COLO668 (cell line): Measurements from ENCODE around the gene ABCA4.
"Not testable (repeated sequence)": the region's sequence is repeated elsewhere in the genome, so short reads cannot be mapped to it uniquely, and the experiment has no call there.

Experiments
- DNase-seq: peaks from one replicate; lab custom pipeline; 2025; ENCODE audit not compliant: unreplicated experiment; lab: John Stamatoyannopoulos, UW

ABCA4 gene

GRCh38 chr1:94011129-94011528 is 109.8 kb downstream of the ABCA4 start:
- no peak for DNase-seq

DNA sequence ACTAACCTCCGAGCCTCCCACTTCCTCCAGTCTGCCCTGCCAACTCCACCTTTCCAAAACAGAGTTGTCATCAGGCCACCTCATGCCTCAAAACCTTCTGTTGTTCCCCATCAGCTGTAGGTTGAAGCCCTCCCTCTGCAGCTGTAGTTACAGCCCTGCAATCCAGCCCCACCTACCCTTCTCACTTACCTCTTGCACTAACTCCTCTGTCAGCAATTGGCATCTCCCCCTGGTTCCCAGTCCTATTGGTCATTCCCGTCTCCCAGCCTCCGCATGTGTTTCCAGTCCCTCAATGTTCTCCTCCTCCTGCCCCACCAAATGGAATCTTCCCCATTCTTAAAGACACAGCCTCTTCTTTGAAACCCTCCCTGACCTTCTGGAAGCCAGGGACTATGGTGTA is 111.6 kb downstream of the ABCA4 start:
- no peak for DNase-seq

DNA sequence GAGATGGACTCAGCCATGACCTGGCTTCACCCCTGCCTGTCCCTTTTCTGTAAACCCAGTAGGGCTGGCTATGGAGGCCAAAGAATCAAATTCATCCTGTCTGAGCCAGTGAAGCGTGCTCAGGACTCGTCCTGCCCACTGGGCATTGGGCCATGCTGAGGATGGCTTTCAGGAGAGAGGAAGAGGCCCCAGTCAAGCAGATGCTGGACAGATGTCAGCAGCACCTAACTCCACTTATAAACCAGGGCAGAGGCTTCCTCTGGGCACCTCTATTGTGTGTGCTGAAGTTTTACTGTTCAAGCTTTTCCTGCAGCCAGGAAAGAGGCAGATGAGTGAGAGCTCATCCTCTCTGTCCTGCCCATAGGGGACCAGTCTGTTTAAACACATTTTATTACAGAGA is 114.3 kb downstream of the ABCA4 start:
- no peak for DNase-seq

- no peak for DNase-seq
Measured at GRCh38 chr1:94004924-94005323, 116.0 kb downstream of the ABCA4 start.

DNA sequence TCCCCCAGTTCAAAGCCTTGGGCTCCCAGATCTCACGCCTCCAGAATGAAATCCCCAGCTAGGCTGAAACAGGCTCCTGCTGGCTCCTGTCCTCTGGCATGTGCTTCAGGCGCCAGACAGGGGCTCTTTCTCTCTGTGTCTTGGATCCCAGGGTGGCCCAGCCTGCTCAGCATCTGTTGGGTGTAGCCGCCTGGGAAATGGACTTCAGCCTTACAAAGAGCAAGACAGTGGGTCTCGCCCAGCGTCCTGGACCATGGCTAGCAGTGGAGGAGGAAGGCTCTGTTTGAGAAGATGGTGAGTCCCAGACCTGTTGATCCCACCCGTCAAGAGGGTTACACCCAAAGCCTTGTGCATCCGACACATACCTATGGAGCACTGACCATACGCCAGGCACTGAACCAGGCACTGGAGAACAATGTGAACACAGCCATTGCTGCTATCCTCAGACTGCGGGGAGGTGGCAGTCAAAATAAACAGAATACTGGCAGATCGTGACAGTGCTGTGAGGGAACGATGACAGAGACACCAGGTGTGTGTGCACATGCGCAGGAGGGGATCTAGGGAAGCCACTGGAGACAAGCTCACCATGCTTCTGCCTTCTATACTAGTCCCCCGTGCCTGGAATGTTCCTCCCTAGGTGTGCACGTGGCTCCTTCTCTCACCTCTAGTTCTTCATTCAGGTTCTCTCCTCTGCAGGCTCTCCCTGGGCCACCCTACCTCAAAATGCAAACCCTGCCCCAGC is 118.7 kb downstream of the ABCA4 start:
- DNase-seq, result no peak

DNA sequence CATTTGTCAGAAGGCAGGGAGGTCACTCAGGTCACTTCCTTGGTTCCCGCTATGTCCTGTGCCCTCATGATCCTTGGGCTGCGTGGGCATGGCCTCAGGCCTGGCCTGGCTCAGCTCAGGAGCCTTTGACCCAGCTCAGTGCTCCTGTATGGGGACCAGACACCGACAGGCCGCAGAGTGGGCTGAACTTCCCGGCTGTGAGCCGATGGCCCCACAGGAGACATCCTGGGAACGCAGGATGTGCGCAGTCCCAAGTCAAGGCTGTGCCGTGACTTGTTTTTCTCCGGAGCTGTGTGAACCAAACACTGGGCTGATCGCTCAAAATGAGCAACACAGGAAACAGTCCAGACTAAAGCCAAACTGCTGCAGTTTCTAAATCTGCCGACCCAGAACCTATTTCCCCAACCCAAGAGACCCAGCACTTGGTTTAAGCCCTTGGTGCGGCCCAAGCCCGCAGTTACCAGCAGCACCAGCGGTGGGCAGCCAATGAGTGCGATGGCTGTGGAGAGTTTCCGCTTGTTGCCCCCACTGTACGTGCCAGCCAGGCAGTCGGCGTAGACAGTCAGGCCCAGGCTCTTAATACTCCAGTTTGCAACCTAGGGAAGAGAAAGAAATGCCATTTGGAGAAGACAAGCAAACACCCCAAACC is 119.4 kb downstream of the ABCA4 start:
- DNase-seq, result no peak

DNA sequence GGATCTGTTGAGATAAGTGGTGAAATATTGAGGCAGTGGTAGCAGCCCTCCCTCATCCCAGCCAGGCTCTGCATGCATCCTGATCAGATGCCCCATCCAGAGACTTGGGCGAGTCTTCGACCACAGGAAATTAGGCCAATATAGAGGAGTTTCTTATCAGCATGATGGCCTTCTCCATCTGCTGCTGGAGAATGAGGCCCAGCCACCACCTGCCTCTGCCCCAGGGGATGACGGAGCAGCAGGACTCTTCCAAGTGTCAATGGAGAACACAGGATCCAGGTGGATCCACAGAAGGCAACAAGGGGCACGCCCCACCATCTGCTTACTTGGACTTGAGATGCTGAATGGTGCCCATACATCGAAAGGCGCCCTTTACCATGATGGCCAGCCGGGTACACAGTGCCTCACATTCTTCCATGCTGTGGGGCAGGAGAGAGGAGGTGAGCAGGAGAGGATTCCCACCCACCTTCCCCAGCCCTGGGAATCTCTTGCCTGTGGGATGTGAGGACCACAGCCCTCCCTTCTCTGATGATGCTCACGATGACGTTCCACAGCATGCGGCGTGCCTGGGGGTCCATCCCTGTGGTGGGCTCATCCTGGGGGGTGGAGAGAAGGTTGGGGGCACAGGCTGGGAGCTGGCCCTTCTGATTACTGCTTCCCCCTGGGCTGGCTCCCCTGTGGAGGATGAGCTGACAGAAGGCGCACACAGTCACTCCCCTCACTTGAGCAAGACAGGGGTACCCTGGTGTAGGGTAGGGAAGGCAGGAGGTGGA is 120.3 kb downstream of the ABCA4 start:
- DNase-seq, result no peak

- DNase-seq, result no peak
Measured at GRCh38 chr1:93999840-94000415, 121.0 kb downstream of the ABCA4 start.

DNA sequence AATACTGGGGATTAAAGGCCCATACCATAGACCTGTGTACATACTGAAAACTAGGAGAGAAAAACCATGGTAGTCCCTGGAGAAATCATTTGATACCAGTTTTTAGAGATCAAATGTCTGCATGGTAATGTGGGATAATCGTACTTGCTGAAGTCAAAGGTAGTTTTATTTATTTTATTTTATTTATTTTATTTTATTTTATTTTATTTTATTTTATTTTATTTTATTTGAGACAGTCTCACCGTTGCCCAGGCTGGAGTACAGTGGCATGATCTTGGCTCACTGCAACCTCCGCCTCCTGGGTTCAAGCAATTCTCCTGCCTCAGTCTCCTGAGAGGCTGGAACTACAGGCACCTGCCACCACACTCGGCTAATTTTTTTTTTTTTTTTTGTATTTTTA is 122.4 kb downstream of the ABCA4 start:
- not testable (repeated sequence) for DNase-seq

DNA sequence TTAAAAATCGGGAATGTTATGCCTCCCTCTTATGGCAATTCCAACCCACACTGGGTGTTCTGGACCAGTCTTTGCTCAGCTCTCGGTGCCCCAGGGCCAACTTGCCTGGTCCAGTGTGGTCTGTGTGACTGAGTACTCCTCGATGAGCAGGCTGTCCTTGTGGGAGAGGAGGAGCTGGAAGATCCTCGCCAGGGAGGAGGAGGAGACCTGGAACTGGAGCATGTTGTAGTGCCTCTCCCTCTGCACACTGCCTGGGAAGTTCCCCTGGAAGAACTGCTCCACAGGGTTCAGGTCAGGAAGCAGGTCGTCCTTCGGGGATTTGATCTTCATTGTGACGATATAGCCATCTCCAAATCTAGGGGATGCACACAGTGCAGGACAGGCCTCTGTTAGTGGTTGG is 123.2 kb downstream of the ABCA4 start:
- no peak for DNase-seq

GRCh38 chr1:93995837-93996536 is 125.0 kb downstream of the ABCA4 start:
- no peak for DNase-seq

DNA sequence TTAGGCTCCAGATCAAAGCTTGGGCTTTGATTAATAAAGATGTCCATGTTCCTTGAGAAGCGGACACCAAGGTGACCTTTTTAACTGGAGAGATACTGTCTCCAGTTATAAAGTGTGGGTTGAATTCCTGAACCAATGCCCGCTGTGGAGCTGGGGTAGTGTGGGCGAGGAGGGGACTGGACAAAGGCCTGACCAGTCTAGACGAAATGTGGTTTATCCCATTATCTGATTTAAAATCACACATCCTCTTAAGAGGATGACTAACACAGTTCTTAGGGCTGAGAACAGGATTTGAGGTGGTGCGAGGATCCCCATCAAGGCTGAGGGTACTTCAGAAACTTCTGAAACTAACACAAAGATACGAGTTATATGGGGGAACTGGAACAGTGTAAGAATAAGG is 127.2 kb downstream of the ABCA4 start:
- DNase-seq, result no peak

DNA sequence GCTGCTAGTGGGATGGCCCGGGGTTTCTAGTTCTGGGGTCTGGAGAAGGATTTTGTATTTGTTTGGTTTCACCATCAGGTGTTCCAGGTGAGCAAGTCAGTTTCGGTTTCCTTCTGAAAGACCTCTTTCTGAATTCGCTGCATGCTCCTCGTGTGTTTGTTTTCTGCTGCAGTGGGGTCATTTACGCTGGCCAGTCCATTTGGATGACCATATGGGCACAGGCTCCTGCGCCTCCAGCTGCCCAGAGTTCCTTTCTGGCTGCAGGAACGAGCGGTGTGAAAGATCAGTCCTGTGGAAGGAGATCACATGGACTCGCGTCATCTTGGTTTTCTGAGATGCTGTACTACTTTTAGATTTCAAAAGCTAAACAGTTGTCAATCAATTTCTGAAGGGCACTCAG is 128.0 kb downstream of the ABCA4 start:
- DNase-seq, result no peak

DNA sequence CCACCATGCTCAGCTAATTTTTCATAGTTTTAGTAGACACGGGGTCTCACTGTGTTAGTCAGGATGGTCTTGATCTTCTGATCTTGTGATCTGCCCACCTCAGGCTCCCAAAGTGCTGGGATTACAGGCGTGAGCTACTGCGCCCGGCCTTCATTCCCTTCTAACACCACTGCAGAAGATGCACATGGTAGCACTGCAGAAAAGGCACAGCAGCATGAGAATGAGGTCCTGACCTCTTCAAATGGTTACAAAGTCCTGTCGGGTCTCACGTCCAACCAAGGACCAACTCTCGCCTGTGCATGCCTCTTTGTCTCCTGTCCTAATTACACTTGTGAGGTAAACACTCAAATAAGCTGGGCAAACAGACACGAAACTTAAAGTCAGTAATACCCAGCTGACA is 128.8 kb downstream of the ABCA4 start:
- DNase-seq, result no peak

DNA sequence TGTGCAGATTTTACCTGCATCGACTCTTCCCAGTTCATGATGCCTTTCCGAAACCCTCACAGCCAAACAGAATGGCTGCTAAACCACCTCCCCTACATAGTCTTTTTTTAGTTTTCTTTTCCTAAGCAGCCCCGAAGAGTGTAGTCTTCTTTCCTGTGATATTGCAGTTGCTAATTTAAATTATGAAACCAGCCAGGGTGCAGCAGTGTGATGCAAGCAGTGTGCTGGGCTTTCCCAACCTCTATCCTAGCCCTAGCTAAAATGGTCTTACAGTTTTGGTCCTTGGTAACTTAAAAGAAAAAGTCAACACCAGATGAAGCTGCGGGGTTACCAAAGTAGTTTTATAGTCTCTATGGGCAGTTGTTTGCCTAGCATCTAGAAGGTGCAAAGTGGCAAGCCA is 129.7 kb downstream of the ABCA4 start:
- DNase-seq, result no peak

DNA sequence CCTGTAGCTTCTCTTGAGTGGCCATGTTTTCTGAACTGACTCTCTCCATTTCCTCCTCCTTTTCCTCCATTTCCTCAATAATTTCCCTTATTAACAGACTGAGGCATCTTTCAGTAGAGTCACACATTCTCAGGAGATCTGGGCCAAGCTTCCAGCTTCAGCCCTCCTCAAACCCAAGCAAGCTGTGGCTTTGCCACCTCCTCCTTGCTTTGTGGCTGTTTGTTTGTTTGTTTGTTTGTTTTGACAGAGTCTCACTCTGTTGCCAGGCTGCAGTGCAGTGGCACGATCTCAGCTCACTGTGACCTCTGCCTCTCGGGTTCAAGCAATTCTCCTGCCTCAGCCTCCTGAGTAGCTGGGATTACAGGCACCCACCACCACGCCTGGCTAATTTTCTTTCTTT is 130.5 kb downstream of the ABCA4 start:
- DNase-seq, result not testable (repeated sequence)

DNA sequence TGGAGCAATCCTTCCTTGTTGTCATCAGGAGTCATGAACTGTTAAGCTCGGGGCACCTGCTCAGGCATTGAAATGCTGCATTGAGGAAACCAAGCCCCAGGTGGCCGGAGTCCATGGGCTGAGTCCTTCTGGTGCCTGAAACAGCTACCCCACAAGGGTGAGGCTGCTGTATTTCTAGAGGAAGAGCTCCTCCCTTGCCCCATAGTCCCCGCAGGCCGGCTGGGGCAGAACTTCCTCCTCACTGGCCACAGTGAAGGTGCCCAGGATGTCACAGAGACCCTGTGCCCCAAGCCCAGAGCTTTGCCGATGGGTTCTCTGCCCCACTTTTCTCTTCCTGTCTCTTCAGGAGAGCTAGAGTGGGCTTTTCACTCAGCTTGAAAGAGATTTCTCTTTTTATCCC is 130.9 kb downstream of the ABCA4 start:
- DNase-seq, result no peak

- DNase-seq, result no peak
Measured at GRCh38 chr1:93989601-93990000, 131.3 kb downstream of the ABCA4 start.

DNA sequence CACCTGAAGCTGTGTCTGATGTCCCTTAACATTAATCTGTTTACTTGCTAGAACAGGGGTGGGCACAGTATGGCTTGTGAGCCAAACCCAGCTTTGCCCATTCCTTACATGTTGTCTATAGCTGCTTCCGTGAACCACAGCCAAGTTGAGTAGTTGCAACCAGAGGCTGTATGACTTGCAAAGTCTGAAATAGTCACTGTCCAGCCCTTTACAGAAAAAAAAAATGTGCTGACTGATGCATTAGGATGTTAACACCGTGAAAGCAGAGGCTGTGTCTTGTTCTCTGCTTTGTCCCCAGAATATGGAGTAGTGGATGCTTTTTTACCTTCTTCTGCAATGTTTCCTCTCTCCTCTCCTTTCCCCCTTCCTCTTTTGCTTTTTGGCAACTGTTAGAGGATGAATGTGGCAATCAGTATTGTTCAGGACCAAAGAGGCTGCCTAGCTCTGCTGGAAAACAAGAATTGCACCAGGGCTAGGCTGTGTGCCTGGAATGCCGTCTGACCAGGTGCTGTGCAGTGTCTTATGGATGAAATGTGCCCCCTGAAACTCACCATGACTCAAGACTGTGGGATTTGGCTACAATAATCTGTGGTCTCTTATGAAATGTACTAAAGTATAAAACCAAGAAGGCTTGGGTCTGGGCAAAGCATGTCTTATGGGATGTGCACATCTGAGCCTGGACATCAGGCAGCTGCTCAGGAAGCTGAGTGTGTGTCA is 132.2 kb downstream of the ABCA4 start:
- no peak for DNase-seq

DNA sequence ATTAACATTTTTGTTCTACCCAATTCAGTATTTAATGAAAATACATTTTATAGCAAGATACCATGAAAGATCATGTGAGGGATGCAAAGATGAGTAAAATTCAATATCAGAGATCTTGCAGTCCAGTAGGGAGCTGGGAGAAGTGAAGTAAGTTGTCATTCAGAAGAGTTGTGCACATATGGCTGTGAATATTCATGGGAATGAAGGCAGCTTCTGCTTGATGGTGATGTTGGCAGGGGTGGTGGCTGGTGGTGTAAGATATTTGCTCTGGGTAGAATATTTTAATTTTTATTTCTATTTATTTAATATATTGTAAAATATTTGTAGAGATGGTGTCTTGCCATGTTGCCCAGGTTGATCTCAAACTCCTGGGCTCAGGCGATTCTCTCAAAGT is 139.7 kb downstream of the ABCA4 start:
- no peak for DNase-seq
